GM23248 (cell line): ENCODE measurements around the gene MRPS22.

Experiments
- EZH2 ChIP-seq: fragments of 200-600 bp; sonication (generic); IDR thresholded peaks from 2 replicates; pipeline ENCODE4 v1.6.1; 2018; ENCODE audit warnings: antibody characterized with exemption, mild to moderate bottlenecking; ENCODE audit not compliant: insufficient read depth, poor library complexity, severe bottlenecking
- EZH2phosphoT487 ChIP-seq: fragments of 200-600 bp; sonication (generic); IDR thresholded peaks from 2 replicates; pipeline ENCODE4 v1.6.1; 2018; ENCODE audit warnings: antibody characterized with exemption, moderate library complexity, mild to moderate bottlenecking, low read depth; ENCODE audit not compliant: insufficient read depth

- no peak for TF ChIP-seq EZH2
- no peak for TF ChIP-seq EZH2phosphoT487
Observed at GRCh38 chr3:139295040-139295439, 48.8 kb upstream of the MRPS22 start.
